Measurements from ENCODE around the gene CLMN.
"Not testable (repeated sequence)": the region's sequence is repeated elsewhere in the genome, so short reads cannot be mapped to it uniquely, and the experiment has no call there.

The CLMN gene

DNA sequence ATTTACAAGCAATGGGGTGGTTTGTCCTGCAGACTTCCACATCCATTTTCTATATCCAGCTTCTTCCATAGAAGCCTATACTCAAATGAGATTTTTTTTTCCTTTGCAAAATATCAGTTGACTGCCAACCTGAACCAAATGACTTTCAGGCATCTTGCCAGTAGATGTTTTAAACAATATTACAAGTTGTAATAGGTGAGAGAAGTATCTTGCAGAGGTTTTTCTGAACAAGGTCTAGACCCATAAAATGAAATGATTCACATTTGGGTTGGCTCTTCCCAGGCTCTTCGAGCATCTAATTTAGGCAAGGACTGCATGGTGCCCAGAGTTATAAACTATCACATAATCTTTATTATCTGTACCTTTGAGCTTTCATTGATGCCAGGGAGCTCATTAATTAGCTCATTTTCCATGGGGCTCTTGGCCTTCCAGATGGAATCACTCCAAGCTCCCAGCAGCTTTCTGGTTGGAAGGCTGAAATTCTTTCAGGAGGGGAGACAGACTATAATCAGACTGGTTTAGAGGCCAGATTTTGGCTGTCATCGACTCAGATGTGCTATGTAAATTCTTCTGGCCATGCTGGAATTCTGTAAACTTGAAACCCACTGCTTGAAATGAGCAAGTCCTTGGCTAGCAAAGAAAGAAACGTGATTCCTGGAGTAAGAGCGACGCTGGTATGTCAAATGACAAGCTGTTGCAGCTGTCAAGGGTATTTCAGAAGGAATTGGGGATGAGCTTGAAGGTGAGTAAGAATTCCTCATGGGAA lies 130.2 kb downstream of the CLMN start:
- DNase-seq, result no peak

DNA sequence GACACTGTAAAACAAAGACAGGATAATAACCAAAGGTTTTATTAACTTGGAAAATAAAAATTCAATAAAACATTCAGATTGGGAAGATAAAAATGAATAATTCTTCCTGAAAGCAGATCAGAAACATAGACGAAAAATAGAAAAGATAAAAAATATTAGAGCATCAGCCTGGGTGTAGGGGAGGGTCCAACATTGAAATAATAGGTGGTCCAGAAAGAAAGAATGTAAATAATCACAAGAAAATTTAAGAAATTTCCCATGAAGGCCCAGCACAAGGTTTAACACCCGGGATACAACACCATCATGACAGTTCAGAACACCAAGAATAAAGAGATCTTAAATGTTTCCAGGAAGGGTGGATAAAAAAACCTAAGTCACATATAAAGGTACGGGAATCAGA lies 131.3 kb downstream of the CLMN start:
- DNase-seq, result no peak

- no peak for DNase-seq
Measured at GRCh38 chr14:95185767-95186392, 133.8 kb downstream of the CLMN start.

DNA sequence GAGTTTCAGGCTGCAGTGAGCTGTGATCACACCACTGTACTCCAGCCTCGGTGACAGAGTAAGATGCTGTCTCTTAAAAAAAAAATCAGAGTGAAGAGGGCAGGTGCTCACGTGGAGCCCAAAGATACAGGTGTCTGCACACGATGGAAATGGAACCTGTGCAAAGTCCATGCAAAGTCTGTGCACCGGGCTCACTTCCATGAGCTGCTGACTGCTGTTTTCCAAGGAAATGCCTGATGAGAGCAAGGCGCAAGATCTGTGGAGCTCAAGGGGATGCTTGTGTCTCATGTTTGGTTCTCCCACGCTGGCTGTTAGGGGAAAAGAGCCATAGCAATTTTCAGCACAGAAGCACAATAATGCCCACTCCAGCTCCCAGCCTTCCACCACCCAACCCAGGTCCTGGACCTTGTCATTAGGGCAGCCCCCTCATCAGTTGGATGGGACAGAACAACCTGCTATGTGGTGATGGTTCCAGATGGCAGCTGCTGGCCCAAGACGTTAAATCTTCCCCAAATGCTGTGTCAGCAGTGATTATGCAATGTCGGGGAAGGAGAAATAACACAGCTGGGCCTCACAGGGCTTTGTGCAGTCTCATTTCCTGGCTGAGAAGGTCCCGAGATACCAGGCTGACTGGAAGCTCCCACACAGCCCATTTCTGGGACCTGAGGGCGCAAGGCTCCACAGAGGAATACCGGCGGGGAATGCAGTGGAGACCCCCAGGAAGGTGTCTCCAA lies 134.5 kb downstream of the CLMN start:
- no peak for DNase-seq

GRCh38 chr14:95184413-95184790 lies 135.3 kb downstream of the CLMN start:
- DNase-seq, result no peak

- no peak for DNase-seq
Measured at GRCh38 chr14:95183532-95184412, 135.9 kb downstream of the CLMN start.

- no peak for DNase-seq
Measured at GRCh38 chr14:95183082-95183481, 136.6 kb downstream of the CLMN start.

DNA sequence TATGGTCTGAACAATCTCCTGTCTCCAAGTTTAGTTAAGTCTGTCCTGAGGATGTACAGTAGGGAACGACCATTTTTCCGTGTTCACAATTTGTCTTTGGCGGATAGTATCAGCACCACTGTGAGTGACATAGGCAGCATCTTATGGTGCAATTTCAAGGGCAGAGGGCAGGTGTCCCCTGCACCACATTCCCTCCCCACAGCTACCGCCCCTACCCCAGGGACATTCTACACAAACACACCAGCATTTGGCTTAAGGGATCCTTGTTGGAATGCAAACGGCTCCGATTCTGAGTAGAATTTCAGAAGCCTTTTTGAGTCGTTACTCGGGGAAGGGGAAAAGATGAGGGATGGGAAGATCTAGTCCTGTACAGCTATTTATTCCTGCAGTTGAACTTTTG lies 137.3 kb downstream of the CLMN start:
- DNase-seq, result no peak

GRCh38 chr14:95180966-95181741 lies 138.6 kb downstream of the CLMN start:
- no peak for DNase-seq

- not testable (repeated sequence) for DNase-seq
Measured at GRCh38 chr14:95175670-95176069, 144.0 kb downstream of the CLMN start.

- no peak for DNase-seq
Measured at GRCh38 chr14:95174184-95174792, 145.4 kb downstream of the CLMN start.

DNA sequence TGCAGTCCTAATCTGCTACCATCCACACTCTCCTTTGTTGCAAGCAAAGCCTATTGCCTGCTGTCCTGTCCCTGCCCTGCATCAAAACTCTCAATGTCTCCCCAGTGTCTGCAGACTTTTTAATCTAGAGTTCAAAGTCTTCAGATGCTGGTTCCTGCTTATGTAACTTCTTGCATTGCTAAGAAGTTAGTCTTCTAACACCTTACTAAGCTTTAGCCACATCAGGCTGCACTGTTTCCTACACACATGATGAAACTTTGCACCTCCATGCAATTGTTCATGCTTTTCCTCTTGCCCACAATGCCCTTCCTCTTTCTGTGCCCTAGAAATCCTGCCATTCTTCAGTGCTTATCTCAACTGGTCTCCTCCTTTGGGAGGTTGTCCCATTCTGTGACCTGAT lies 146.2 kb downstream of the CLMN start:
- no peak for DNase-seq

- no peak for DNase-seq
Measured at GRCh38 chr14:95167177-95167576, 152.5 kb downstream of the CLMN start.

- DNase-seq, result no peak
Measured at GRCh38 chr14:95165517-95165916, 154.2 kb downstream of the CLMN start.

GRCh38 chr14:95164506-95164905 lies 155.2 kb downstream of the CLMN start:
- DNase-seq, result no peak

DNA sequence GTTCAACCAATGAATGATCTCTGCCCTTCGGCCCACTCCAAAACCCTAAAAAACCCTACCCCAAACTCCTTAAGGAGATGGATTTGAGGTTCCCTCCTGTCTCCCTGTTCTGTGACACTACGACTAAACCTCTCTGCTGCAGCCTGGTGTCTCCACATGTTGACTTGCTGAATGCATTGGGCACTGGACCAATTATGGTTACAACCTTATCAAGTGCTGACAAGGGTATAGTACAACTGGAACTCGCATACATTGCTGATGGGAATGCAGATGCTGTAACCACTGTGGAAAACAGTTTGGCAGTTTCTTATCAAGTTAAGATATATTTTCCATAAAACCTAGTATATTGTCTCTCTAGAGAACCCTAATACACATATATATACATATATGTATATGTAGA lies 156.0 kb downstream of the CLMN start:
- DNase-seq, result no peak

- no peak for DNase-seq
Measured at GRCh38 chr14:95163132-95163531, 156.6 kb downstream of the CLMN start.

GRCh38 chr14:95162641-95163040 lies 157.1 kb downstream of the CLMN start:
- DNase-seq, result no peak

DNA sequence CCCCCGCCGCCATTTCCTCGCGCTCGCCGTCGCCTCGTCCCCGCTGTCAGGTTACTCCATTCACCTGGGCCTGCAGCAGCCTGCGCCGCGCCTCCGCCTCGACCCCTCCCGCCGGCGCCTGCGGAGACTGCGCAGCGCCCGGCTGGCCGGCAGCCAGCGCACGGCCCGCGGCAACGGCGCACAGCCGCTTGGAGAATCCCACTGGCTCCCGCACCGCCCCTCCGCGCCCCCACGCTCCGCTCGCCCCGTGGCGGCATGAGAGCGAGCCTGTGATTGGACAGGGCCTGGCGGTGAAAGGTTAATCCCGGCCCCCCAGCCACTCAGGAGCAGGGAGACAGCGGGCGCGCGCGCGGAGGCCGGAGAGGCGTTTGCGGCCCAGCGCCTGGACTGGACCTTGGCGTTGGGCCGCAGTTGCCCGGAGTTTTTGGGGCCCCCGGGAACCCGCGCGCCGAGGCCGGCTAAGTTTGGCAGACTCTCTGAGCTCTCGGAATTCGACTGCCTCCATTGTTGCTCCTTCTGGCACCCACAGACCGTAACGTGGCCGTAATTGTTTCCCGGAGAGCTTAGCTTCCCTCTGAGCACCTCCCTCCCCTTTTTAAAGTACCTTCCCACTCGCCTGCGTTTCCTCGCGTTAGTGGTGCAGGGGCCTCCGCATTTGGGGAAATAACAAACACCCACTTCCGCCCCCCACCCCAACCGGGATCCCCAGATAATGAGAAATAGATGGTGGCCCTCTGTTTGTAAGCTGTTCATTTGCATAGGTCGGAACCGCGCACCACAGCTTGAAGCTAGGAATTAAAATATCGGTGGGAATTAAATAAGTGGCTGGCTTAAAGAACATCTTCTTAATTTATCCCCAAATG lies 162.2 kb downstream of the CLMN start, which contains the start of gene DICER1:
DICER1 (minus strand) TSS at position 203 of the 863 bp plus-strand sequence. CDS start 24,071 bp downstream, outside the sequence.
- DNase-seq, result peak; percentile 96

DNA sequence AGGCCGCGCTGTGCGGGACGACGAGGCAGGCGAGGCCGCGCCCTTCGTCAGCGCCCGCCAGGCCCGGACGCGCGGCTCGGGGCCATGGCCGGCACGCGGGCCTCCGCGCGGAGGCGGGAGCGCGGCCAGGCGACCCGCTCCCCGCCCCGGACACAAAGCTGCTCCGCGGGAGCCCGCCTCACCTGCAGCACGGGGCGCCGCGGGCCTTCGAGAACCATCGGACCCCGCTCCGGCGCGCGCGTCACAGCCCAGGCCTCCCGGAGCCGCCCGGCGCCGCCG lies 162.7 kb downstream of the CLMN start:
- no peak for DNase-seq

Measured in activated CD8-positive, alpha-beta memory T cell treated with anti-CD3 and anti-CD28 coated beads, Interleukin-2, amount 50 U/mL, for 4 hours (primary cell).